ENCODE data around the gene RNF224. TPM values are rescaled to one million over a fixed set of nuclear protein-coding genes. Genes with fewer than 3 reads are reported as not detected.

The RNF224 gene
- total and polyA plus RNA-seq, 2 of the 13 experiments (the other 11 are each of a cell fraction or from before 2014, with no cell fraction given): 0.09 TPM; not detected in 1

DNA sequence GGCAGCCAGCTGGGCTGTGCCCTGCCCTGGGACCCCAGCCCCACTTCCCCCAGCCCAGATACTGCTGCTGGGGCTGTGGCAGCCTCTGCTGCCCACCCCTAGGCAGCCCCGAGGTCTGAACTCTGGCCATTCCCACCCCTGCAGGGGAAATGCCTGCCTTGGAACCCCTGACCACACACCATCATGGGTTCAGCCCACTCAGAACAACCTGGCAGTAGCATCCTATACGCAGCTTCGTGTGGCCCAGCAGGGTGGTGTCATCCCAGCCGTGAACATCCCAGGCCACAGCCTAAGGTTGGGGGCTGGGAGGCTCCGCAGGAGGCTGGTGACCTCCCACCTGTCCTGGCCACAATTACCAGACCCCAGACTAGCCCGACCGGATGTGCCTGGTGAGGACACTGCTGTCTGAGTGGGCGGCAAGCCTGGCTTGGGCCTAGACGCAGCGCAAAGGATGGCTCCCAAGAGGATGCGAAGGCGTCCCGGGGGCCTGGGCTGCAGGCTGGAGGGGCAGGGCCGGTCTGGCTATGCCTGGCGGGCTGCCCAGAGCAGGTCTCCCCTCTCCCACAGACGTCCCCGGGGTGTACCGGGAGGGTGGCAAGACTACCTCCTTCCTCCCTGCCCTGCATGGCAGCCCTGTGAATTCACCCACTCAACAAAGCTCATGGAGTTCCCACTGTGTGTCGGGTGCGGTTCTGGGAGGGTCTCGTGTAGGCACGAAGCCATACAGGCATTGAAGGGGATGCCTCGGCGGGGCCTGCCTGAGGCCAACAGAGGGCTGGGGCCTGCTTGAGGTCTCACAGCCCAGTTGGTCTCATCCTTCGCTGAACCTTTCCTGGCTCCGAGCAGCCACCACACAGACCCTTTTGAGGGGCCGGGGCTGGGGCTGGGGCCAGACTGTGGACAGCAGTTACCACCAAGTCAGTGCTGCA is 1.9 kb downstream of the RNF224 start (continued):
- TF ChIP-seq, protein P1, sequence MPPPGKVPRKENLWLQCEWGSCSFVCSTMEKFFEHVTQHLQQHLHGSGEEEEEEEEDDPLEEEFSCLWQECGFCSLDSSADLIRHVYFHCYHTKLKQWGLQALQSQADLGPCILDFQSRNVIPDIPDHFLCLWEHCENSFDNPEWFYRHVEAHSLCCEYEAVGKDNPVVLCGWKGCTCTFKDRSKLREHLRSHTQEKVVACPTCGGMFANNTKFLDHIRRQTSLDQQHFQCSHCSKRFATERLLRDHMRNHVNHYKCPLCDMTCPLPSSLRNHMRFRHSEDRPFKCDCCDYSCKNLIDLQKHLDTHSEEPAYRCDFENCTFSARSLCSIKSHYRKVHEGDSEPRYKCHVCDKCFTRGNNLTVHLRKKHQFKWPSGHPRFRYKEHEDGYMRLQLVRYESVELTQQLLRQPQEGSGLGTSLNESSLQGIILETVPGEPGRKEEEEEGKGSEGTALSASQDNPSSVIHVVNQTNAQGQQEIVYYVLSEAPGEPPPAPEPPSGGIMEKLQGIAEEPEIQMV (CRISPR knock-in tag; IDR thresholded peaks at IDR 0.05; ENCODE audit: low read depth): no peak
- TF ChIP-seq, protein P2, sequence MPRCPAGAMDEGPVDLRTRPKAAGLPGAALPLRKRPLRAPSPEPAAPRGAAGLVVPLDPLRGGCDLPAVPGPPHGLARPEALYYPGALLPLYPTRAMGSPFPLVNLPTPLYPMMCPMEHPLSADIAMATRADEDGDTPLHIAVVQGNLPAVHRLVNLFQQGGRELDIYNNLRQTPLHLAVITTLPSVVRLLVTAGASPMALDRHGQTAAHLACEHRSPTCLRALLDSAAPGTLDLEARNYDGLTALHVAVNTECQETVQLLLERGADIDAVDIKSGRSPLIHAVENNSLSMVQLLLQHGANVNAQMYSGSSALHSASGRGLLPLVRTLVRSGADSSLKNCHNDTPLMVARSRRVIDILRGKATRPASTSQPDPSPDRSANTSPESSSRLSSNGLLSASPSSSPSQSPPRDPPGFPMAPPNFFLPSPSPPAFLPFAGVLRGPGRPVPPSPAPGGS (CRISPR knock-in tag; IDR thresholded peaks at IDR 0.05): no peak
- TF ChIP-seq RFX3 (CRISPR knock-in tag; IDR thresholded peaks at IDR 0.05): no peak
- no peak for TF ChIP-seq KLF16 (CRISPR knock-in tag; IDR thresholded peaks at IDR 0.05)
- no peak for TF ChIP-seq ZNF75D (CRISPR knock-in tag; IDR thresholded peaks at IDR 0.05; ENCODE audit: borderline replicate concordance)
- 0 out of 2 replicates have a peak, but pooled peaks have one; percentile 53 for TF ChIP-seq ZNF335 (CRISPR knock-in tag; IDR thresholded peaks at IDR 0.05)
- TF ChIP-seq REL (CRISPR knock-in tag; conservative IDR thresholded peaks at IDR 0.05): 0 out of 2 replicates have a peak, but pooled peaks have one; percentile 8
- no peak for TF ChIP-seq ZBTB38 (CRISPR knock-in tag; IDR thresholded peaks at IDR 0.05)
- TF ChIP-seq, protein P3, sequence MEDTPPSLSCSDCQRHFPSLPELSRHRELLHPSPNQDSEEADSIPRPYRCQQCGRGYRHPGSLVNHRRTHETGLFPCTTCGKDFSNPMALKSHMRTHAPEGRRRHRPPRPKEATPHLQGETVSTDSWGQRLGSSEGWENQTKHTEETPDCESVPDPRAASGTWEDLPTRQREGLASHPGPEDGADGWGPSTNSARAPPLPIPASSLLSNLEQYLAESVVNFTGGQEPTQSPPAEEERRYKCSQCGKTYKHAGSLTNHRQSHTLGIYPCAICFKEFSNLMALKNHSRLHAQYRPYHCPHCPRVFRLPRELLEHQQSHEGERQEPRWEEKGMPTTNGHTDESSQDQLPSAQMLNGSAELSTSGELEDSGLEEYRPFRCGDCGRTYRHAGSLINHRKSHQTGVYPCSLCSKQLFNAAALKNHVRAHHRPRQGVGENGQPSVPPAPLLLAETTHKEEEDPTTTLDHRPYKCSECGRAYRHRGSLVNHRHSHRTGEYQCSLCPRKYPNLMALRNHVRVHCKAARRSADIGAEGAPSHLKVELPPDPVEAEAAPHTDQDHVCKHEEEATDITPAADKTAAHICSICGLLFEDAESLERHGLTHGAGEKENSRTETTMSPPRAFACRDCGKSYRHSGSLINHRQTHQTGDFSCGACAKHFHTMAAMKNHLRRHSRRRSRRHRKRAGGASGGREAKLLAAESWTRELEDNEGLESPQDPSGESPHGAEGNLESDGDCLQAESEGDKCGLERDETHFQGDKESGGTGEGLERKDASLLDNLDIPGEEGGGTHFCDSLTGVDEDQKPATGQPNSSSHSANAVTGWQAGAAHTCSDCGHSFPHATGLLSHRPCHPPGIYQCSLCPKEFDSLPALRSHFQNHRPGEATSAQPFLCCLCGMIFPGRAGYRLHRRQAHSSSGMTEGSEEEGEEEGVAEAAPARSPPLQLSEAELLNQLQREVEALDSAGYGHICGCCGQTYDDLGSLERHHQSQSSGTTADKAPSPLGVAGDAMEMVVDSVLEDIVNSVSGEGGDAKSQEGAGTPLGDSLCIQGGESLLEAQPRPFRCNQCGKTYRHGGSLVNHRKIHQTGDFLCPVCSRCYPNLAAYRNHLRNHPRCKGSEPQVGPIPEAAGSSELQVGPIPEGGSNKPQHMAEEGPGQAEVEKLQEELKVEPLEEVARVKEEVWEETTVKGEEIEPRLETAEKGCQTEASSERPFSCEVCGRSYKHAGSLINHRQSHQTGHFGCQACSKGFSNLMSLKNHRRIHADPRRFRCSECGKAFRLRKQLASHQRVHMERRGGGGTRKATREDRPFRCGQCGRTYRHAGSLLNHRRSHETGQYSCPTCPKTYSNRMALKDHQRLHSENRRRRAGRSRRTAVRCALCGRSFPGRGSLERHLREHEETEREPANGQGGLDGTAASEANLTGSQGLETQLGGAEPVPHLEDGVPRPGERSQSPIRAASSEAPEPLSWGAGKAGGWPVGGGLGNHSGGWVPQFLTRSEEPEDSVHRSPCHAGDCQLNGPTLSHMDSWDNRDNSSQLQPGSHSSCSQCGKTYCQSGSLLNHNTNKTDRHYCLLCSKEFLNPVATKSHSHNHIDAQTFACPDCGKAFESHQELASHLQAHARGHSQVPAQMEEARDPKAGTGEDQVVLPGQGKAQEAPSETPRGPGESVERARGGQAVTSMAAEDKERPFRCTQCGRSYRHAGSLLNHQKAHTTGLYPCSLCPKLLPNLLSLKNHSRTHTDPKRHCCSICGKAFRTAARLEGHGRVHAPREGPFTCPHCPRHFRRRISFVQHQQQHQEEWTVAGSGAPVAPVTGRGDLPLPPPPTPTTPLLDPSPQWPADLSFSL (CRISPR knock-in tag; IDR thresholded peaks at IDR 0.05): no peak
- no peak for TF ChIP-seq TBL1XR1 (IDR thresholded peaks at IDR 0.05; ENCODE audit: borderline replicate concordance, low read length, partially characterized antibody)
- TF ChIP-seq, protein P4, sequence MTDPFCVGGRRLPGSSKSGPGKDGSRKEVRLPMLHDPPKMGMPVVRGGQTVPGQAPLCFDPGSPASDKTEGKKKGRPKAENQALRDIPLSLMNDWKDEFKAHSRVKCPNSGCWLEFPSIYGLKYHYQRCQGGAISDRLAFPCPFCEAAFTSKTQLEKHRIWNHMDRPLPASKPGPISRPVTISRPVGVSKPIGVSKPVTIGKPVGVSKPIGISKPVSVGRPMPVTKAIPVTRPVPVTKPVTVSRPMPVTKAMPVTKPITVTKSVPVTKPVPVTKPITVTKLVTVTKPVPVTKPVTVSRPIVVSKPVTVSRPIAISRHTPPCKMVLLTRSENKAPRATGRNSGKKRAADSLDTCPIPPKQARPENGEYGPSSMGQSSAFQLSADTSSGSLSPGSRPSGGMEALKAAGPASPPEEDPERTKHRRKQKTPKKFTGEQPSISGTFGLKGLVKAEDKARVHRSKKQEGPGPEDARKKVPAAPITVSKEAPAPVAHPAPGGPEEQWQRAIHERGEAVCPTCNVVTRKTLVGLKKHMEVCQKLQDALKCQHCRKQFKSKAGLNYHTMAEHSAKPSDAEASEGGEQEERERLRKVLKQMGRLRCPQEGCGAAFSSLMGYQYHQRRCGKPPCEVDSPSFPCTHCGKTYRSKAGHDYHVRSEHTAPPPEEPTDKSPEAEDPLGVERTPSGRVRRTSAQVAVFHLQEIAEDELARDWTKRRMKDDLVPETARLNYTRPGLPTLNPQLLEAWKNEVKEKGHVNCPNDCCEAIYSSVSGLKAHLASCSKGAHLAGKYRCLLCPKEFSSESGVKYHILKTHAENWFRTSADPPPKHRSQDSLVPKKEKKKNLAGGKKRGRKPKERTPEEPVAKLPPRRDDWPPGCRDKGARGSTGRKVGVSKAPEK (CRISPR knock-in tag; IDR thresholded peaks at IDR 0.05; ENCODE audit: borderline replicate concordance): no peak
- no peak; the same call in 1 of the 2 replicates for TF ChIP-seq KDM3A (CRISPR knock-in tag; IDR thresholded peaks at IDR 0.05; ENCODE audit: low read depth)
- no peak for TF ChIP-seq PRPF4 (IDR thresholded peaks at IDR 0.05; ENCODE audit: low read depth, low read length, poor library complexity, severe bottlenecking)
- TF ChIP-seq ETV5 (CRISPR knock-in tag; IDR thresholded peaks at IDR 0.05; ENCODE audit: borderline replicate concordance): peak; percentile 40; the same call in 1 of the 2 replicates
- 0 out of 2 replicates have a peak, but pooled peaks have one; percentile 24 for TF ChIP-seq ZNF263 (CRISPR knock-in tag; IDR thresholded peaks at IDR 0.05)
